ENCODE measurements around the gene DNAH5. TPM values are rescaled to one million over a fixed set of nuclear protein-coding genes. Genes with fewer than 3 reads are reported as not detected.

Gene DNAH5
- total and polyA plus RNA-seq, 2 experiments from 2014 or later = 0.56 to 0.97 TPM

DNA sequence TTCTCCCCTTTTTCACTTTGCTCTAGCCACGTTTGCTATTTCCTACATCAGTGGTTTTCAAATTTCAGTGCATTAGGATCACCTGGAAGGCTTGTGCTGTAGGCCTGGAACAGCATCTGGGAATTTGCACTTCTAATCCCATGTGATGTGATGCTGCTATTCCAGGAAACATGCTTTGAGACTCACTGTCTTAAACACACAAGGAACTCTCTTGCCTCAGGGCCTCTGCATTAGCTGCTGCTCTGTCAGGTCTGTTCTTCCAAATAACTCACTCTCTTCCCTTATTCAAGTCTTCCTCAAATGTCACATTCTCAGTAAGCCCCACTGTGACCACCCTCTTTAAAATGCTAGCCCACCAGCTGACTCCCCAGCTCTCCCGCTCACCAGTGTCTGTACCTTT lies 204.0 kb downstream of the DNAH5 start (continued):
- no peak for TF ChIP-seq NANOG (IDR thresholded peaks at IDR 0.05; ENCODE audit: borderline replicate concordance)

DNA sequence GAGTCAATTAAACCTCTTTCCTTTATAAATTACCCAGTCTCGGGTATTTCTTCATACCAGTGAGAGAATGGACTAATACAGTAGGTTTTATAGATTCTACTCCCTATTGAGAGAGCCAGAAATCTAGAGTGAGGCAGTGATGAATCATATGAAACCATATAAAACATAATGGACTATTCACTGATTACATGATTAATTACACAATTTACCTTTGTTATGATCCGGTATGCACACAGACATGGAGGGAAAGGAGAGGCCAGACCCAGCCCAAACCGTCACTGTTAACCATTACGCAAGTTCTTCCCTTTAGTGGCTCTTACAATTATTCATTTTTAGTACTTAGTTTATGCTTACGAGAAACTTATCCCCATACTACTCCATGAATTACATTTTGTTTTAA lies 205.0 kb downstream of the DNAH5 start:
- no peaks in the 10 kb centered on the region for H3K36me3 ChIP-seq (ENCODE audit: insufficient read depth)
- no peaks in the 10 kb centered on the region for H3K9me3 Mint-ChIP-seq
- DNase-seq (ENCODE audit: low spot score) (no peak), ATAC-seq (no peak)
- no peaks in the 10 kb centered on the region for H3K27me3 ChIP-seq (ENCODE audit: insufficient read depth)
- H3K36me3 Mint-ChIP-seq (ENCODE audit: low read depth) = no peaks in the 10 kb centered on the region
- no peak overlapping the region for H3K4me3 ChIP-seq
- no peak overlapping the region for H3K4me2 ChIP-seq
- no peak overlapping the region for H3K27ac ChIP-seq (ENCODE audit: low read depth)
- no peaks in the 10 kb centered on the region for H3K4me1 ChIP-seq (ENCODE audit: insufficient read depth)
- H3K27me3 Mint-ChIP-seq (ENCODE audit: insufficient read depth, low read depth, poor library complexity) = no peaks in the 10 kb centered on the region
- peaks cover 7% of the 10 kb centered on the region; the same call in 1 of the 2 replicates for H3K9me2 ChIP-seq (ENCODE audit: insufficient read depth)
- H4K20me1 ChIP-seq (replicated peaks; ENCODE audit: insufficient read depth) = no peaks in the 10 kb centered on the region
- H3K4me1 Mint-ChIP-seq = no peaks in the 10 kb centered on the region
- H3K27ac Mint-ChIP-seq = no peak overlapping the region
- no peaks in the 10 kb centered on the region for H3F3A ChIP-seq (replicated peaks; ENCODE audit: low read depth)
- H2AFZ ChIP-seq = no peak overlapping the region
- no peaks in the 10 kb centered on the region for H3K79me2 ChIP-seq (replicated peaks; ENCODE audit: insufficient read depth)
- no peak overlapping the region for H3K4me3 Mint-ChIP-seq
- TF ChIP-seq CREB1 (CRISPR knock-in tag; IDR thresholded peaks at IDR 0.05; ENCODE audit: low read depth) = no peak
- no peak for TF ChIP-seq EZH2 (IDR thresholded peaks at IDR 0.05; ENCODE audit: low read depth, unreplicated experiment)
- TF ChIP-seq, protein P1, sequence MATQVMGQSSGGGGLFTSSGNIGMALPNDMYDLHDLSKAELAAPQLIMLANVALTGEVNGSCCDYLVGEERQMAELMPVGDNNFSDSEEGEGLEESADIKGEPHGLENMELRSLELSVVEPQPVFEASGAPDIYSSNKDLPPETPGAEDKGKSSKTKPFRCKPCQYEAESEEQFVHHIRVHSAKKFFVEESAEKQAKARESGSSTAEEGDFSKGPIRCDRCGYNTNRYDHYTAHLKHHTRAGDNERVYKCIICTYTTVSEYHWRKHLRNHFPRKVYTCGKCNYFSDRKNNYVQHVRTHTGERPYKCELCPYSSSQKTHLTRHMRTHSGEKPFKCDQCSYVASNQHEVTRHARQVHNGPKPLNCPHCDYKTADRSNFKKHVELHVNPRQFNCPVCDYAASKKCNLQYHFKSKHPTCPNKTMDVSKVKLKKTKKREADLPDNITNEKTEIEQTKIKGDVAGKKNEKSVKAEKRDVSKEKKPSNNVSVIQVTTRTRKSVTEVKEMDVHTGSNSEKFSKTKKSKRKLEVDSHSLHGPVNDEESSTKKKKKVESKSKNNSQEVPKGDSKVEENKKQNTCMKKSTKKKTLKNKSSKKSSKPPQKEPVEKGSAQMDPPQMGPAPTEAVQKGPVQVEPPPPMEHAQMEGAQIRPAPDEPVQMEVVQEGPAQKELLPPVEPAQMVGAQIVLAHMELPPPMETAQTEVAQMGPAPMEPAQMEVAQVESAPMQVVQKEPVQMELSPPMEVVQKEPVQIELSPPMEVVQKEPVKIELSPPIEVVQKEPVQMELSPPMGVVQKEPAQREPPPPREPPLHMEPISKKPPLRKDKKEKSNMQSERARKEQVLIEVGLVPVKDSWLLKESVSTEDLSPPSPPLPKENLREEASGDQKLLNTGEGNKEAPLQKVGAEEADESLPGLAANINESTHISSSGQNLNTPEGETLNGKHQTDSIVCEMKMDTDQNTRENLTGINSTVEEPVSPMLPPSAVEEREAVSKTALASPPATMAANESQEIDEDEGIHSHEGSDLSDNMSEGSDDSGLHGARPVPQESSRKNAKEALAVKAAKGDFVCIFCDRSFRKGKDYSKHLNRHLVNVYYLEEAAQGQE (IDR thresholded peaks at IDR 0.05; ENCODE audit: unreplicated experiment) = no peak
- TF ChIP-seq EZH2phosphoT487 (IDR thresholded peaks at IDR 0.05; ENCODE audit: unreplicated experiment) = no peak
- TF ChIP-seq, protein P2, sequence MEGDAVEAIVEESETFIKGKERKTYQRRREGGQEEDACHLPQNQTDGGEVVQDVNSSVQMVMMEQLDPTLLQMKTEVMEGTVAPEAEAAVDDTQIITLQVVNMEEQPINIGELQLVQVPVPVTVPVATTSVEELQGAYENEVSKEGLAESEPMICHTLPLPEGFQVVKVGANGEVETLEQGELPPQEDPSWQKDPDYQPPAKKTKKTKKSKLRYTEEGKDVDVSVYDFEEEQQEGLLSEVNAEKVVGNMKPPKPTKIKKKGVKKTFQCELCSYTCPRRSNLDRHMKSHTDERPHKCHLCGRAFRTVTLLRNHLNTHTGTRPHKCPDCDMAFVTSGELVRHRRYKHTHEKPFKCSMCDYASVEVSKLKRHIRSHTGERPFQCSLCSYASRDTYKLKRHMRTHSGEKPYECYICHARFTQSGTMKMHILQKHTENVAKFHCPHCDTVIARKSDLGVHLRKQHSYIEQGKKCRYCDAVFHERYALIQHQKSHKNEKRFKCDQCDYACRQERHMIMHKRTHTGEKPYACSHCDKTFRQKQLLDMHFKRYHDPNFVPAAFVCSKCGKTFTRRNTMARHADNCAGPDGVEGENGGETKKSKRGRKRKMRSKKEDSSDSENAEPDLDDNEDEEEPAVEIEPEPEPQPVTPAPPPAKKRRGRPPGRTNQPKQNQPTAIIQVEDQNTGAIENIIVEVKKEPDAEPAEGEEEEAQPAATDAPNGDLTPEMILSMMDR (conservative IDR thresholded peaks at IDR 0.05; ENCODE audit: low read depth in 2 of 2) = no peak
- TF ChIP-seq, protein P3, sequence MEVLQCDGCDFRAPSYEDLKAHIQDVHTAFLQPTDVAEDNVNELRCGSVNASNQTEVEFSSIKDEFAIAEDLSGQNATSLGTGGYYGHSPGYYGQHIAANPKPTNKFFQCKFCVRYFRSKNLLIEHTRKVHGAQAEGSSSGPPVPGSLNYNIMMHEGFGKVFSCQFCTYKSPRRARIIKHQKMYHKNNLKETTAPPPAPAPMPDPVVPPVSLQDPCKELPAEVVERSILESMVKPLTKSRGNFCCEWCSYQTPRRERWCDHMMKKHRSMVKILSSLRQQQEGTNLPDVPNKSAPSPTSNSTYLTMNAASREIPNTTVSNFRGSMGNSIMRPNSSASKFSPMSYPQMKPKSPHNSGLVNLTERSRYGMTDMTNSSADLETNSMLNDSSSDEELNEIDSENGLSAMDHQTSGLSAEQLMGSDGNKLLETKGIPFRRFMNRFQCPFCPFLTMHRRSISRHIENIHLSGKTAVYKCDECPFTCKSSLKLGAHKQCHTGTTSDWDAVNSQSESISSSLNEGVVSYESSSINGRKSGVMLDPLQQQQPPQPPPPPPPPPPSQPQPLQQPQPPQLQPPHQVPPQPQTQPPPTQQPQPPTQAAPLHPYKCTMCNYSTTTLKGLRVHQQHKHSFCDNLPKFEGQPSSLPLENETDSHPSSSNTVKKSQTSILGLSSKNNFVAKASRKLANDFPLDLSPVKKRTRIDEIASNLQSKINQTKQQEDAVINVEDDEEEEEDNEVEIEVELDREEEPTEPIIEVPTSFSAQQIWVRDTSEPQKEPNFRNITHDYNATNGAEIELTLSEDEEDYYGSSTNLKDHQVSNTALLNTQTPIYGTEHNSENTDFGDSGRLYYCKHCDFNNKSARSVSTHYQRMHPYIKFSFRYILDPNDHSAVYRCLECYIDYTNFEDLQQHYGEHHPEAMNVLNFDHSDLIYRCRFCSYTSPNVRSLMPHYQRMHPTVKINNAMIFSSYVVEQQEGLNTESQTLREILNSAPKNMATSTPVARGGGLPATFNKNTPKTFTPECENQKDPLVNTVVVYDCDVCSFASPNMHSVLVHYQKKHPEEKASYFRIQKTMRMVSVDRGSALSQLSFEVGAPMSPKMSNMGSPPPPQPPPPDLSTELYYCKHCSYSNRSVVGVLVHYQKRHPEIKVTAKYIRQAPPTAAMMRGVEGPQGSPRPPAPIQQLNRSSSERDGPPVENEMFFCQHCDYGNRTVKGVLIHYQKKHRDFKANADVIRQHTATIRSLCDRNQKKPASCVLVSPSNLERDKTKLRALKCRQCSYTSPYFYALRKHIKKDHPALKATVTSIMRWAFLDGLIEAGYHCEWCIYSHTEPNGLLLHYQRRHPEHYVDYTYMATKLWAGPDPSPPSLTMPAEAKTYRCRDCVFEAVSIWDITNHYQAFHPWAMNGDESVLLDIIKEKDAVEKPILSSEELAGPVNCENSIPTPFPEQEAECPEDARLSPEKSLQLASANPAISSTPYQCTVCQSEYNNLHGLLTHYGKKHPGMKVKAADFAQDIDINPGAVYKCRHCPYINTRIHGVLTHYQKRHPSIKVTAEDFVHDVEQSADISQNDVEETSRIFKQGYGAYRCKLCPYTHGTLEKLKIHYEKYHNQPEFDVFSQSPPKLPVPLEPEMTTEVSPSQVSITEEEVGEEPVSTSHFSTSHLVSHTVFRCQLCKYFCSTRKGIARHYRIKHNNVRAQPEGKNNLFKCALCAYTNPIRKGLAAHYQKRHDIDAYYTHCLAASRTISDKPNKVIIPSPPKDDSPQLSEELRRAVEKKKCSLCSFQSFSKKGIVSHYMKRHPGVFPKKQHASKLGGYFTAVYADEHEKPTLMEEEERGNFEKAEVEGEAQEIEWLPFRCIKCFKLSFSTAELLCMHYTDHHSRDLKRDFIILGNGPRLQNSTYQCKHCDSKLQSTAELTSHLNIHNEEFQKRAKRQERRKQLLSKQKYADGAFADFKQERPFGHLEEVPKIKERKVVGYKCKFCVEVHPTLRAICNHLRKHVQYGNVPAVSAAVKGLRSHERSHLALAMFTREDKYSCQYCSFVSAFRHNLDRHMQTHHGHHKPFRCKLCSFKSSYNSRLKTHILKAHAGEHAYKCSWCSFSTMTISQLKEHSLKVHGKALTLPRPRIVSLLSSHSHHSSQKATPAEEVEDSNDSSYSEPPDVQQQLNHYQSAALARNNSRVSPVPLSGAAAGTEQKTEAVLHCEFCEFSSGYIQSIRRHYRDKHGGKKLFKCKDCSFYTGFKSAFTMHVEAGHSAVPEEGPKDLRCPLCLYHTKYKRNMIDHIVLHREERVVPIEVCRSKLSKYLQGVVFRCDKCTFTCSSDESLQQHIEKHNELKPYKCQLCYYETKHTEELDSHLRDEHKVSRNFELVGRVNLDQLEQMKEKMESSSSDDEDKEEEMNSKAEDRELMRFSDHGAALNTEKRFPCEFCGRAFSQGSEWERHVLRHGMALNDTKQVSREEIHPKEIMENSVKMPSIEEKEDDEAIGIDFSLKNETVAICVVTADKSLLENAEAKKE (CRISPR knock-in tag; IDR thresholded peaks at IDR 0.05) = no peak
- no peak for TF ChIP-seq STAT1 (IDR thresholded peaks at IDR 0.05; ENCODE audit: unreplicated experiment)
- no peak for TF ChIP-seq POLR2AphosphoS5 (IDR thresholded peaks at IDR 0.05; ENCODE audit: low read depth)
- no peak for TF ChIP-seq ZNF114 (CRISPR knock-in tag; IDR thresholded peaks at IDR 0.05)
- TF ChIP-seq, protein P4, sequence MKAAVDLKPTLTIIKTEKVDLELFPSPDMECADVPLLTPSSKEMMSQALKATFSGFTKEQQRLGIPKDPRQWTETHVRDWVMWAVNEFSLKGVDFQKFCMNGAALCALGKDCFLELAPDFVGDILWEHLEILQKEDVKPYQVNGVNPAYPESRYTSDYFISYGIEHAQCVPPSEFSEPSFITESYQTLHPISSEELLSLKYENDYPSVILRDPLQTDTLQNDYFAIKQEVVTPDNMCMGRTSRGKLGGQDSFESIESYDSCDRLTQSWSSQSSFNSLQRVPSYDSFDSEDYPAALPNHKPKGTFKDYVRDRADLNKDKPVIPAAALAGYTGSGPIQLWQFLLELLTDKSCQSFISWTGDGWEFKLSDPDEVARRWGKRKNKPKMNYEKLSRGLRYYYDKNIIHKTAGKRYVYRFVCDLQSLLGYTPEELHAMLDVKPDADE (IDR thresholded peaks at IDR 0.05) = no peak
- no peak for TF ChIP-seq NANOG (IDR thresholded peaks at IDR 0.05; ENCODE audit: borderline replicate concordance)
- no peak for TF ChIP-seq JUNB (IDR thresholded peaks at IDR 0.05; ENCODE audit: unreplicated experiment)

Measured in GM23338 (cell line).